ENCODE measurements around the gene ADCY2.

- TF ChIP-seq, protein P1, sequence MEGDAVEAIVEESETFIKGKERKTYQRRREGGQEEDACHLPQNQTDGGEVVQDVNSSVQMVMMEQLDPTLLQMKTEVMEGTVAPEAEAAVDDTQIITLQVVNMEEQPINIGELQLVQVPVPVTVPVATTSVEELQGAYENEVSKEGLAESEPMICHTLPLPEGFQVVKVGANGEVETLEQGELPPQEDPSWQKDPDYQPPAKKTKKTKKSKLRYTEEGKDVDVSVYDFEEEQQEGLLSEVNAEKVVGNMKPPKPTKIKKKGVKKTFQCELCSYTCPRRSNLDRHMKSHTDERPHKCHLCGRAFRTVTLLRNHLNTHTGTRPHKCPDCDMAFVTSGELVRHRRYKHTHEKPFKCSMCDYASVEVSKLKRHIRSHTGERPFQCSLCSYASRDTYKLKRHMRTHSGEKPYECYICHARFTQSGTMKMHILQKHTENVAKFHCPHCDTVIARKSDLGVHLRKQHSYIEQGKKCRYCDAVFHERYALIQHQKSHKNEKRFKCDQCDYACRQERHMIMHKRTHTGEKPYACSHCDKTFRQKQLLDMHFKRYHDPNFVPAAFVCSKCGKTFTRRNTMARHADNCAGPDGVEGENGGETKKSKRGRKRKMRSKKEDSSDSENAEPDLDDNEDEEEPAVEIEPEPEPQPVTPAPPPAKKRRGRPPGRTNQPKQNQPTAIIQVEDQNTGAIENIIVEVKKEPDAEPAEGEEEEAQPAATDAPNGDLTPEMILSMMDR (IDR thresholded peaks at IDR 0.05) = no peak
- TF ChIP-seq POLR2A (IDR thresholded peaks at IDR 0.05) (no peak), EP300 (IDR thresholded peaks at IDR 0.05) (no peak)
Observed at GRCh38 chr5:7852542-7852941, 456.6 kb downstream of the ADCY2 start.
